Amygdala (tissue), 56 donors: ENCODE results near the gene NPM1.

Experiments
- DNase-seq, 56 donors: peaks; one replicate each; lab custom pipeline; 2025; lab: John Stamatoyannopoulos, UW

NPM1 gene

DNA sequence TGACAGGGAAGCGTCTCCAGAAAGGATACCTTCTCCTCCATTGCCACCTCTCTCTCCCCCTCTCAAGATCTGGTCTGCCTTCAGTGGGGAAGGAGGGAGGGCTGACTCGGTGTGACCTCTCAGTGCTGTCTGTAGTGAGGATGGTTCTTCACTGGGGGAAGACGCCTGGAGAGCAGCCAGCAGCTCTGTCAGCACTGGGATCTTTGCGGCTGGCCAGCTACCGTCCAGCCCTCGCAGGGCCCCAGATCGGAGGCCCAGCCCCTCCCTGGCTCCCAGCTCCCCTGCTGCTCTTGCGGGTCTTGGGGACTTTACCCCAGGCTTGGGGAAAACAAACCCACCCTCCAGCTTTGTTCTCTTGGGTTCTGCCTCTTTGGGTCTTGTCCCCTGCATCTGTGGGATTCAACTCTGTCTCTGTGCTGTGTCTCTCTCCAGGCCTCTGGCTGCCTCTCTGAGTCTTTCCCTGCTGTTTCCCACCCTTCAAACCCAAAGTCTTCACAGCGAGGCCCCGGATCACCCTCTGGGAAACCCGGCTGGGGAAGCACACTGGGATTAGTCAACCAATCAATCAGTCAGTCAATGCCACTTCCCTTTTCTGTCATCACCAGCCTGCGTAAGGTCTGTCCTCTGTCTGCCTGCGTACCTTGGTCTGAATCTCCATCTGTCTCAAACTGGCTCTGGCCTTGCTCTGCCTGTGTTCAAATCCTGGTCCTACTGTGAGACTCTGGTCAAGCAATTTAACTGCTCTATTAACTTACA lies 54.8 kb downstream of the NPM1 start:
- DNase-seq, result no peak

- DNase-seq, result no peak
These were observed 56.9 kb downstream of the NPM1 start for GRCh38 chr5:171444582-171444981.

GRCh38 chr5:171445644-171446516 lies 58.2 kb downstream of the NPM1 start:
- DNase-seq, result peak in 1 of 56 donors; percentile 3

- DNase-seq, result no peak
These were observed 59.6 kb downstream of the NPM1 start for GRCh38 chr5:171447226-171447625.

DNA sequence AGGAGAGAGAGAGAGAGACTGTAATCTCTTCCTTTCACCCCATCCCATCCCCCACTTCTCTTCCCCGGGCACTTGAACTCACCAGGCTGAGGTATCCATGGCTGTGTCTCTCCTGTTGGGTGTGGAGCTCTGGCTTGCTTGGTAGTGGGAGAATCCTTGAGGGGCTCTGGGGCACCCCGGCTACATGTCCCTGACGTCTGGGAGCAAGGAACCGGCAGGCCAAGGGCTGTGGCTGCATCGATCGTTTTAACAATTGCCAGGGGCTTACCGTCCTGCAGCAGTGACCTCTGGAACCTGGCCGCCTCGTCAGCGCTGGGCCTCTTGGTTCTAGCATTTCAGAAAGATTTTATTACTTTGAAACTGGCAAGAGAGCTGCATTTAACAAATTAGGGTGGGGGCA lies 61.8 kb downstream of the NPM1 start:
- no peak for DNase-seq

DNA sequence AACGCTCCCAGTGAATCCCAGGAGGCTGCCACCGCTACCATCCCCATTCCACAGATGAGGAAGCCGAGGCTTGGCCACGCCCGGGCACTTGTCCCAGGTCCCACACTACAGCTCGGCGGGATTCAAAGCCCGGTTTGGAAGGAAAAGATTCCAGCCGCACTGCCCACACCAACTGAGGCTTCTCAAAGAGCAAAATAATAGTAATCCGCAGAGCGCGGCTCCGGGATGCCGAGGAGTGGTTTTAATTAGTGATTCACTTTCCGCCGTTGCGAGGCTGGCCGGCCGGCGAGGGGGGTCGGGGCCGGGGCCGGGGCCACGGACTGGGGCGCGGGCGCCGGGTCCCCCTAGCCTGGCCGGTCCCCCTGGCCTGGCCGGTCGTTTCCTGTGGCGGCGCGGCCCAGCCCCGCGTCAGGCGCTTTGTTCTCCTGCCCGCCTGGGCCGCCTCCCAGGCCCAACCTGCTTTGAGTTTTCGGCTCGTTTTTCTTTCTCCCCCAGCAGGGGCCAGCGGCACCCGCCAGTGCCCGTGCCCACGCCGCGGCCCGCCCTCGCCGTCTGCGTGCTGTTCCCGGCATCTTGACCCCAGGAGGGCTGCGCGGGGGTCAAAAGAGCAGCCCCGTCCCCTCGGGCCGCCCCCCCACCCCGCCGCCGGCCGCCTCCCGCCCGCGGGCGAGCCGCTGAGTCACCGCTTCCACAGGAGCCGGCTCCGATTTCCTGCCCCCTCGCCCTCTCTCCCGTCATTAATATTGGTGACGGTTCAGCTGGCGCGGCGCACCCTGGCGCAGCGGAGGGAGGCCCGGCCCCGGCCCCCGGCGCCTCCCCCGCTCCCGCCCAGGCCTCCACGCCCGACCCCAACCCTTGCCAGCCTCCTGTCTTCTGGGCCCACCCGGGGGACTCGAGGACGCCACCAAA lies 63.0 kb downstream of the NPM1 start:
- DNase-seq, result peak in 13 of 56 donors; percentile 1 to 64 (median 17)

DNA sequence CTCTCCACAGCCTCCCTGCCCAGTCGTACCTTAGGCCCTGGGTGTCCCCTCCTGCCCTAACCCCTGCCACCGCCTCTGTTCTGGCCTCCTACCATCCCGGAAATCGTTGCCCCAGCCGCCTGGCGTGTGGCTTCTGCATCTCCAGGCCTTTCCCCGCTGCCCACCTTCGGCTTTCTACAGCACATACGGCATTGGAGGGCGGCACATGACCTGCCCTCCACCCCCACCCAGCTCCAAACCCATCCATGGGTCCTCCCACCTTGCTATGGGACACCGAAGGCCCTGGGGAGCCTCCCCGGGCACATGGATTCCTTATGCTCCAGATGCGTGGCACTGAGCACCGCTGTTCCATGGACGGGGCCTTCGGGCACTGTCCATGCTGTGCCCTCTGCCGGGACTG lies 63.8 kb downstream of the NPM1 start:
- DNase-seq, result no peak

DNA sequence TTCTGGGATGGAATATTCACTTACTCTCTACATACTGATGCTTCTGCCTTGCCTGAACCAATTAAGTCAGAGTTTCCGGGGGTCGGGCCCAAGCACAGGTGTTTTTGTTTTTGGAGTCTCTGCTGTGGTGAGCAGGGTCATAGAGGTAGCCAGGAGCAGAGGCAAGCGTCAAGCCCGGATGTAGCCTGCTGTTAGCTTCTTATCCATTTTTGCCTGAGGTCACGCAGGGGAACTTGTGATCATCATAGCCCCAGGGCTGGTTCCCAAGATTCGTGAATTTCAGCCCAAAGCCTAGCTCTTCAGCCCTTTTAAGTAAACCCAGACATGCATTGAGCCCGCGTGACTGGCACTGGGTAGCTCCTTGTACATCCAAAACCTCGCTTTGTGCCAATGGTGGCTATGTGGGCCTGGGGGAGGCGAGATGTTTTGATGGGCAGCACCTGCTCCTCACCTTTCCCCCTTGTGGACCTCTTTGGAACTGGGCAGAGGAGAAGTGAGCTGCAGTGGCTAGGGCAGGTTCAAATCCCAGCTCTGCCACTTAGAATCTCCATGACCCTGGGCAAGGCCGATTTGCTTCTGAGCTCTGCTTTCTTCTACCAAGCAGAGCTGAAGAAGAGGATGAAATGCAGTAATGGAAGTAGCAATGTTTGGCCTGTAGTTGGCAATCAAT lies 65.5 kb downstream of the NPM1 start:
- DNase-seq, result no peak

- no peak for DNase-seq
These were observed 66.3 kb downstream of the NPM1 start for GRCh38 chr5:171453988-171454387.

- DNase-seq, result no peak
These were observed 66.9 kb downstream of the NPM1 start for GRCh38 chr5:171454549-171454948.

- DNase-seq, result no peak
These were observed 67.9 kb downstream of the NPM1 start for GRCh38 chr5:171455522-171455921.

GRCh38 chr5:171457208-171457981 lies 69.7 kb downstream of the NPM1 start:
- no peak for DNase-seq

DNA sequence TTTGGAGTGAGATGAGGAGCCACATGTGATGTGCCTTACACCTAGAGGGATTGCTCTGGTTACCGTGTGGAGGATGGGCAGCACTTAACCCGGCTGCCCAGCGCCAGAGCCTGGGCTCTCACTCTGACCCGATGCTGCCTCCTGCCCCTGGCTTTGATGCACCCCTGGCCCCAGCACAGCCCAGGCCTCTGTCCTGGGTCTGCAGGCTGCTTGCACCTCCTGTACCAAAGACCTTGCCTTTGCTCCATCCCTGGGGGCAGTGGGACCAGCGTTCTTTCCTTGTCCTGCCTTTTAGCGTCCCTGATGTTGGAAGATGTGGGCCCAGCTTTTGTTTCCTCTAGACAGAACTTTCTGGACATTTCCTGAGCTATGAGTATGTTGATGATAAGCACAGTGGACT lies 72.2 kb downstream of the NPM1 start:
- no peak for DNase-seq
